ENCODE data around the gene SGPL1. TPM values are rescaled to one million over a fixed set of nuclear protein-coding genes. Genes with fewer than 3 reads are reported as not detected.

The SGPL1 gene
- total RNA-seq, 1 experiment from 2014 or later, result 52.6 TPM

GRCh38 chr10:70887804-70888800 lies 72.4 kb downstream of the SGPL1 start, which contains the start of gene PCBD1:
Gene PCBD1, minus strand, starts transcription at chr10:70888565. Its CDS starts 32 bp downstream, at chr10:70888533.
- Mint-ChIP-seq H3K27ac (peak within 1 kb of the TSS in 1 of 3 experiments; percentile 53; a peak in 1 of 7 replicates), H3K27me3 (ENCODE audit: low read depth) (no peaks in the 10 kb centered on the region), H3K9me3 (no peaks in the 10 kb centered on the region), H3K4me1 (peaks cover 44 to 48% of the 10 kb centered on the region in 2 experiments), H3K4me3 (peak within 1 kb of the TSS; percentile 72 to 85), H3K36me3 (ENCODE audit: insufficient read depth in 1 of 3, low read depth in 3 of 3) (peaks cover 13 to 22% (median 22%) of the 10 kb centered on the region in 3 experiments; a peak in 6 of 7 replicates)
- Histone ChIP-seq H4K8ac (replicated peaks; ENCODE audit: insufficient read length, low read depth, low read length) (no peak within 1 kb of the TSS), H3K79me2 (ENCODE audit: insufficient read depth, low read length) (no peaks in the 10 kb centered on the region), H3T11ph (ENCODE audit: low read length) (no peak within 1 kb of the TSS), H3K9me3 (ENCODE audit: control insufficient read depth, low read depth, low read length) (no peaks in the 10 kb centered on the region), H3K4me1 (ENCODE audit: insufficient read depth, low read length) (peaks cover 15% of the 10 kb centered on the region; the same call in 1 of the 2 replicates), H3K27ac (ENCODE audit: insufficient read length, low read depth, low read length) (no peak within 1 kb of the TSS), H3K27me3 (ENCODE audit: insufficient read depth, low read length) (no peaks in the 10 kb centered on the region), H3K14ac (ENCODE audit: insufficient read depth, low read length) (no peak within 1 kb of the TSS), H2BK15ac (ENCODE audit: low read depth, low read length) (no peak within 1 kb of the TSS), H4K91ac (ENCODE audit: insufficient read length, low read depth, low read length) (no peak within 1 kb of the TSS), H3K56ac (ENCODE audit: insufficient read length, low read depth, low read length) (no peak within 1 kb of the TSS), H4K20me1 (ENCODE audit: control insufficient read depth, insufficient read depth, insufficient read length) (no peaks in the 10 kb centered on the region), H2BK20ac (ENCODE audit: low read depth, low read length, poor library complexity, severe bottlenecking) (no peak within 1 kb of the TSS), H2AFZ (ENCODE audit: low read length) (no peak within 1 kb of the TSS), H2AK5ac (ENCODE audit: insufficient read length, low read length) (no peak within 1 kb of the TSS), H3K4me2 (ENCODE audit: insufficient read depth, insufficient read length, low read length) (peak within 1 kb of the TSS; percentile 22), H3K18ac (ENCODE audit: insufficient read length, low read depth, low read length) (no peak within 1 kb of the TSS), H2BK120ac (ENCODE audit: low read depth, low read length, poor library complexity, severe bottlenecking) (no peak within 1 kb of the TSS), H4K5ac (ENCODE audit: insufficient read length, low read depth, low read length) (no peak within 1 kb of the TSS), H3K79me1 (ENCODE audit: insufficient read depth, low read depth, low read length, poor library complexity, severe bottlenecking) (no peaks in the 10 kb centered on the region), H2BK5ac (ENCODE audit: insufficient read length, low read length) (no peak within 1 kb of the TSS), H3K23me2 (ENCODE audit: insufficient read length, low read depth, low read length, poor library complexity, severe bottlenecking) (peaks cover 4% of the 10 kb centered on the region), H3K9ac (ENCODE audit: extremely low read depth, insufficient read length, low read length) (peak within 1 kb of the TSS; percentile 52), H3K4ac (ENCODE audit: low read depth, low read length) (no peak within 1 kb of the TSS), H3K23ac (ENCODE audit: insufficient read length, low read depth, low read length) (no peak within 1 kb of the TSS), H2BK12ac (ENCODE audit: insufficient read length, low read depth, low read length) (no peak within 1 kb of the TSS)
- DNase-seq, result peak; percentile 72
- TF ChIP-seq, protein P1, sequence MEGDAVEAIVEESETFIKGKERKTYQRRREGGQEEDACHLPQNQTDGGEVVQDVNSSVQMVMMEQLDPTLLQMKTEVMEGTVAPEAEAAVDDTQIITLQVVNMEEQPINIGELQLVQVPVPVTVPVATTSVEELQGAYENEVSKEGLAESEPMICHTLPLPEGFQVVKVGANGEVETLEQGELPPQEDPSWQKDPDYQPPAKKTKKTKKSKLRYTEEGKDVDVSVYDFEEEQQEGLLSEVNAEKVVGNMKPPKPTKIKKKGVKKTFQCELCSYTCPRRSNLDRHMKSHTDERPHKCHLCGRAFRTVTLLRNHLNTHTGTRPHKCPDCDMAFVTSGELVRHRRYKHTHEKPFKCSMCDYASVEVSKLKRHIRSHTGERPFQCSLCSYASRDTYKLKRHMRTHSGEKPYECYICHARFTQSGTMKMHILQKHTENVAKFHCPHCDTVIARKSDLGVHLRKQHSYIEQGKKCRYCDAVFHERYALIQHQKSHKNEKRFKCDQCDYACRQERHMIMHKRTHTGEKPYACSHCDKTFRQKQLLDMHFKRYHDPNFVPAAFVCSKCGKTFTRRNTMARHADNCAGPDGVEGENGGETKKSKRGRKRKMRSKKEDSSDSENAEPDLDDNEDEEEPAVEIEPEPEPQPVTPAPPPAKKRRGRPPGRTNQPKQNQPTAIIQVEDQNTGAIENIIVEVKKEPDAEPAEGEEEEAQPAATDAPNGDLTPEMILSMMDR (conservative IDR thresholded peaks at IDR 0.05), result no peak
- no CpG with 5 or more reads among the region's 85 CpGs for WGBS (ENCODE audit: extremely low coverage, insufficient read length, low lambda C conversion rate)
